Gastrocnemius medialis (tissue), 4 donors: Measurements from ENCODE around the gene TMEM108.

Experiments used
- POLR2A ChIP-seq, 2 donors: fragments of 450-650 bp; IDR thresholded peaks; one replicate each; pipeline ENCODE4 v1.6.1; 2017; ENCODE audit warnings: antibody characterized with exemption in 2 of 2, mild to moderate bottlenecking in 2 of 2, moderate library complexity in 2 of 2
- TF ChIP-seq, protein P1 (sequence below), 5 experiments: fragments of 450-650 bp in 3 of 5; fragments of 200-600 bp in 2 of 5; sonication (generic) in 2 of 5; IDR thresholded peaks in 4 of 5; conservative IDR thresholded peaks in 1 of 5; 1 replicate in 4 of 5; 2 replicates in 1 of 5; pipeline ENCODE4 v1.5.1; 2016 to 2019; ENCODE audit warnings: antibody characterized with exemption in 5 of 5, mild to moderate bottlenecking in 3 of 5, moderate library complexity in 3 of 5

DNA sequence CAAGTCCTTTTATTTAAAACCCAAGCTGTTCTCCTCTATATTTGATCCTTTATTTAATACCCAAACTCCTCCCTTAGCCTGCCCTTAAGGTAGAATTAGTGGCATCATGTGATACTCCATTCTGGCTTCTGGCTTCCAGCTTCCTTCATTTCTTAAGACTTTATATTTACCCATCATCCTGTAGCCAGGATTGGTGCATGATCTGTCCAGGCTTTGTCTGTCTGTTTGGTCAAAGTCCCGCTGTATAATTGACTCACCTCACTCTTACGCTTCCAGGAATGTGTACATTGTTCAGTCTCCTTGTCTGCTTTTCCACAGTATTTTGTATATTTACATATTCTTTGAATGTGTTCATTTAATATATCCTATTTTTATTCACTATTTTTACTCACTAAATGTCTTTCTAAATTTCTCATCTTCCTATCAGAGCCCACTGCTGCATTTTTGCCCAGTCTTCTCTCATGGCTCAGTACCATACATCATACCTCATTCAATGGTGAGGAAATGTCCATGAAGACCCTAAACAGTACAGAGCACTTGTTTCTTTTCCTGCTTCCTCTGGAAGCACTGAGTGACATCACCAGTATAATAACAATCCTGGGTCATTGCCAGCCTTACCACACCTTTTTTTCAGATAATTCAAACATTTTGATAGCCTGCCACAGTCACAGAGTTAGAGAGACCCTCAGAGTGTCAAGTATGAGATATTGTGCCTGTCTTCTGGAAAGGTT is 31.5 kb downstream of the TMEM108 start:
- TF ChIP-seq, protein P1, sequence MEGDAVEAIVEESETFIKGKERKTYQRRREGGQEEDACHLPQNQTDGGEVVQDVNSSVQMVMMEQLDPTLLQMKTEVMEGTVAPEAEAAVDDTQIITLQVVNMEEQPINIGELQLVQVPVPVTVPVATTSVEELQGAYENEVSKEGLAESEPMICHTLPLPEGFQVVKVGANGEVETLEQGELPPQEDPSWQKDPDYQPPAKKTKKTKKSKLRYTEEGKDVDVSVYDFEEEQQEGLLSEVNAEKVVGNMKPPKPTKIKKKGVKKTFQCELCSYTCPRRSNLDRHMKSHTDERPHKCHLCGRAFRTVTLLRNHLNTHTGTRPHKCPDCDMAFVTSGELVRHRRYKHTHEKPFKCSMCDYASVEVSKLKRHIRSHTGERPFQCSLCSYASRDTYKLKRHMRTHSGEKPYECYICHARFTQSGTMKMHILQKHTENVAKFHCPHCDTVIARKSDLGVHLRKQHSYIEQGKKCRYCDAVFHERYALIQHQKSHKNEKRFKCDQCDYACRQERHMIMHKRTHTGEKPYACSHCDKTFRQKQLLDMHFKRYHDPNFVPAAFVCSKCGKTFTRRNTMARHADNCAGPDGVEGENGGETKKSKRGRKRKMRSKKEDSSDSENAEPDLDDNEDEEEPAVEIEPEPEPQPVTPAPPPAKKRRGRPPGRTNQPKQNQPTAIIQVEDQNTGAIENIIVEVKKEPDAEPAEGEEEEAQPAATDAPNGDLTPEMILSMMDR (IDR thresholded peaks at IDR 0.05 in 4 of 5, conservative IDR thresholded peaks at IDR 0.05 in 1 of 5), result no peak
- TF ChIP-seq POLR2A (IDR thresholded peaks at IDR 0.05), result no peak
